GM19023 (cell line): ENCODE results near the gene LMNTD2.

ENCODE experiments used
- ATAC-seq: cut with Tn5 transposase; IDR thresholded peaks from one replicate; pipeline ENCODE4 v1.9.1; 2021; ENCODE audit warnings: mild to moderate bottlenecking, moderate library complexity; ENCODE audit not compliant: unreplicated experiment

The LMNTD2 gene

DNA sequence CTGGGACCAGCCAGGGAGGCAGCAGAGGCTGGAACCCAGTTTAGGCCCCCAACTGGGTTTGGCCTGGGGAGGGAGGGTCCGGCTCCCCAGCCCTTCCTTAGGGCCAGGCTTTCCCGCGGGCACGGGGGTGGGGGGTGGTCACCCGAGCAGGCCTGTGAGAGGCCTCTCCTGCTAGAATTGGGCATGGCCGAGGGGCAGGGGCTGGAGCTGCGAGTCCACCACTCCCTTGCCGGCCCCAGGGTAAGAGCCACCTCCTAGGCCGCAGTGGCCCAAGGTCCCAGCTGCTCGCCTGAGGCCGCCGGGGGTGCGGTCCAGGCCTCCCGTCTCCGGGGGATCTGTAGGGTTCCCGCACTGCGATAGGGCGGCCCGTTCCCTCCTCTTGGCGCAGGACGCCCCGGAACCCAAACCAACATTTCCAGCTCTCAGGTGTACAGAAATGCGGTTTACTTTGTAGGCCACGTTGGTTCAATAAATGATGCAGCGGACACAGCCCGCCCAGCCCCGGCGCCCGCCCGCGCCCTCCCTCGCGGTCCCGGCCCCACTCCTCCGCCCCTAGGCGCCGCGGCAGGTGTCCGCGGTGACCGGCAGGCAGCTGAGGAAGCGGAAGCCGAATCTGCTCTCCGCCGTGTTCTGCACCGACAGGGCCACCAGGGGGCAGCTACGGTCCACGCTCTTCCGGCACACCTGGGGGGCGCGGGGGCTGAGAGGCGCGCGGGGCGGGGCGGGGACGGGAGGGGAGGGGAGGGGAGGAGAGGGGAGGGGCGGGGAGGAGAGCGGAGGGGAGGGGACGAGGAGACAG, 5.9 kb downstream of the LMNTD2 start:
- ATAC-seq = peak; percentile 67

DNA sequence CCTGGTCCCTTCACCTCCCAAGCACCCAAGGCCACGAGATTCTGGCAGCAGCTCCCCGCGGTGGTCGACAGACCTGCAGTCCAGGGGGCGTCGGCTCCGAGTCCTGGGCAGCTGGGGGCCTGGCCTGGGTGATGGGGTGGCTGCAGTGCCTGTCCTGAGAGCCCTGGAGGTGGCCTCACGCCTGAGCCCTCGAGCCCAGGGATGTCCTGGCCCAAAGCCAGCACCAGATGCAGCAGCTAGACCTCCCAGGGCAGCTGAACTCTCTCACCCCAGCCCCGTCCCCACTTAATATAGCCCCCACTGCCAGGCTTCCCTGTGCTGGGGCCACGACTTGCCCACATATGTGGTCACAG, 6.6 kb downstream of the LMNTD2 start:
- ATAC-seq = no peak

DNA sequence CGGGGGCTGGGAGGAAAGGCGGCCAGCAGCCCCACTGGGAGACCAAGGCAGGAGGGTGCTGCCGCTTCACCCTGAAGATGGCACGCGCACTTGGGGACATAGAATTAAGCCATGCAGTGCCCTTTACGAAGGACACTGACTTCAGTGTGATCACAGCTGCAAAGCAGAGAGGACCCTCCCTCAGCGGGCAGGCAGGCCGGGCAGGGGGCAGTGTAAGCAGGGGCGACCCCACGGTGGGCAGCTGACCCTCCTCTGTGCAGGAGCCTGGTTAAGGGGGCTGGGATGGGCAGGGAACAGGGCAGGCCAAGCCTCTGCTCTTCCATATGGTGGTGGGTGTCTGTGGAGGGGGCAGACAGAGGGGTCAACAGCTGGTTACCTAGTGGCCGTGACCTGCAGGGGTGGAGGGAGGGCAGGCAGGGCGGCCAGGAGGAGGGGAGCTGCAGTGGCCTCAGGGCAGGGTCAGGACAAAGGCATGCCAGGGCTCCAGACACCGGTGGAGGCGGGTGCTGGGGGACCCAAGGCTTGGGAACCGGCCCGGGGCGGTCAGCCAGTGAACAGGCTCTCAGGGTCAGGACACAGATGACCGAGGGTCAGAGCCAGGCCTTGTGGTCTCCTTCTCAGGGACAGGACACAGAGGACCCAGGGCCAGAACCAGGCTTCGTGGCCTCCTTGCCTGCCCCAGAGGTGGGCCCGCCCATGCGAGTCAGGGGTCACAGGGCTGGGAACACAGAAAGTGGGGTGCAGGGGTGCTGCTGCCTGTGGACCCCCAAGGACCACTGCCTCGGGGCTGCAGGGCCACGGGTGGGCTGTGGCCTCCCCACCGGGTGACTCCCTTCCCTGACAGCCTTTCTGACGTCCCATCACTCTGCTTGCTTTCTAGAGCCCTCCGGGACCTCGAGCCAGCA, 7.2 kb downstream of the LMNTD2 start:
- ATAC-seq = no peak

DNA sequence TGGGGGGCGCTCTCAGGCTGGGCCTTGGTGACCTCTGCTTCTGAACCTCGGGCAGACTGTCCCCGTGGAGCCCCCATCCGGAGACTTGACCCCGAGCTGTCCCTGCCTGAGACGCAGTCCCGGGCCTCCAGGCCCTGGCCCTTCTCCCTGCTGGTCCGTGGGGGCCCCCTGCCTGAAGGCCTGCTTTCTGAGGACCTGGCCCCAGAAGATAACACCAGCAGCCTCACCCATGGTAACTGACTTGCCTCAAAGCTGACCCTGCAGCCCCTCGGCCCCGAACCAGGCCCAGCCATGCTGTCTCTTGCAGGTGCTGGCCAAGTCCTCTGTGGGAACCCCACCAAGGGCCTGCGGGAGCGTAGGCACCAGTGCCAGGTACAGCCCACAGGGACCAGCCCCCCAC, 8.9 kb downstream of the LMNTD2 start:
- no peak for ATAC-seq

DNA sequence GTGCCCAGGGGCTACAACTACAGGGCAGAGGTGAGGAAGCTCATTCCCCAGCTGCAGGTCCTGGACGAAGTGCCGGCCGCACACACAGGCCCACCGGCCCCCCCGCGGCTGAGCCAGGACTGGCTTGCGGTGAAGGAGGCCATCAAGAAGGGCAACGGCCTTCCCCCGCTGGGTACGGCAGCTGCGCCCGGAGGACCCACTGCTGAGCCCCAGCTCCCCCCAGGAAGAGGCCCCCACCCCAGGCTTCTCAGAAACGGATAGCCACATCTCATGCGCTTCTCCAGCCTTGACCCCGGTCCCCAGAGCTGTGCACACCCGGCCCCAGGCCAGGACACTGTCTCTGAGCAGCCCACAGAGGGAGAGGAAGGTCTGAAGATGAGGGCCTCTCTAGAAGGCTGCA, 9.4 kb downstream of the LMNTD2 start:
- no peak for ATAC-seq

DNA sequence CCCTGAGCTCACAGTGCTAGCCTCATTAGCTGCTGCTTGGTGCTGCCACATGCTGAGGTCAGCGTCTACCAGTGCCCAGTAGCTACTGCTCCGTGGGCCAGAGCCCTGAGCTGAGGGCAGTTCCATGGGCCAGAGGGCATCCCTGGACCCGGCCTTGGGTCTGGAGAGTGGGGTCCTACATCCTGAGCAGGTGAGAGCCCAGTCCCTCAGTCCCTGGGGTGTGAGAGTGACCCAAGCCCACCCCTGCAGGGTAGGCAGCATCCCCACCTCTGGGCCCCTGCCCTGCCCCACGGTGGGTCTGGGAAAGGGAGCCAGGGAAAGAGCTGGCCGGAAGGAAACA, 9.8 kb downstream of the LMNTD2 start:
- no peak for ATAC-seq

DNA sequence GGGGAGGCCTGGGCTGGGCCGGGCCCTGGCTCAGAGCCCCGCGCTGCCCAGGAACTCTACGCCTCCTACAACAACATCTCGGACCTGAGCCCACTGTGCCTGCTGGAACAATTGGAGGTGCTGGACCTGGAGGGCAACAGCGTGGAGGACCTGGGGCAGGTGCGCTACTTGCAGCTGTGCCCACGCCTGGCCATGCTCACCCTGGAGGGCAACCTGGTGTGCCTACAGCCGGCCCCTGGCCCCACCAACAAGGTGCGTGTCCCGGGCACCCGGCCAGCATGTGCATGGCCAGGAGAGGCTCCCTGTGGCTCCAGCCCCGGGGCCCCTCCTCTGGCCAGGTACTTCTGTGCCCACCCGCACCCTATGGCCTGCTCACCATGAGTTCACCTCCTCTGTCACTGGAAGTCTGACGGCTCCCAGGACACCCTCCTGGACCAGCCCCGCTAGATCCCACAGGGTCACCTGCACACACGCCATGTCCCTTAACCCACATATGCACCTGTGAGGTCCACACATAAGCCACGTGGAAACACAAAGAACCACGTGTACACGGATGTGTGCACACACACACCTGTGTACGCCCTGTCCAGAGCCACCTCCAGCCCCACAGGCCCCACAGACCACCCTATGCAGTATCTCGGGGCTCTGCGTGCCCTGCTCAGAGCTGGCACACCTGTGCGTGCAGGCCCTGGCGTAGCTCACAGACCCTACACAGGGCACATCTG, 10.4 kb downstream of the LMNTD2 start:
- no peak for ATAC-seq

DNA sequence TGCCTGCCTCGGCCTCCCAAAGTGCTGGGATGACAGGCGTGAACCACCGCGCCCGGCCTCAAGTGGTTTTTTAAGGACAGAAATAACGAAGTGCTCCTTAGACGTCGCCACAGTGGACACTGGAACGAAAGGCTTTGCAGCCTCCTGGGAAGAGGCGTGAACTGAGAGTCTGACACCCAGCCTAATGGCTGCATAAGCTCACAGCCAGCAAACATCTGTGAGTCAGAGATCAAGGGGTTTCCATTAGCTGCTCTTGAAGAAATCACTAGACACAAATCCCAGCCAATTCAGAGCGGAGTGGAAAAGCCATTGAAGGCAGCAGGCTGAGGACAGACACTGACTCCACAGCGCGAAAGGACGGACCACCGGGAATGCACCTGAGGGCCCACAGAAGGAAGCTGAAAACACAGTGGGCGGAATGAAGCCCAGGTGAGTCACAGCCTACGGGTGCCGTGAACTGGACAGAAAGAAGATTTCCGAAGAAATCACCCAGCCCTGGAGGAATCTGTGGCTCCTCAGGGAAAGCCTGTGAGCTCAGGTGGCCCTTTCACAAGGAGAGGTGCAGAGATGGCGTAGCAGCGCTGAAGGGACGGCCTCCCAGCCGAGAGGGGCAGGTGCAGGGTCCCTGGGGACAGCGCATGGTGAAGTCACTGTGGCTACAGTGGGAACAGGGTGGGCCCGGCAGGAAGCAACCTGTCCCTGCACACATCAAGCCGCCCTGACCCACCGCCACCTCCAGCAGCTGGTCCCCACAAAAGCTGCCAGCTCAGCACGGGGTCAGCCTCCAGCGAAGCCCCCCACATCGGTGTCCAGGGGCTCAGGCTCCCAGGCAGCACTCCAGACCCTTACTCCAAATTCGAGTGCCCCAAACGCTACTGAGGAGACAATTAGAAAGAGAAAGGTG, 11.6 kb downstream of the LMNTD2 start:
- ATAC-seq = no peak

DNA sequence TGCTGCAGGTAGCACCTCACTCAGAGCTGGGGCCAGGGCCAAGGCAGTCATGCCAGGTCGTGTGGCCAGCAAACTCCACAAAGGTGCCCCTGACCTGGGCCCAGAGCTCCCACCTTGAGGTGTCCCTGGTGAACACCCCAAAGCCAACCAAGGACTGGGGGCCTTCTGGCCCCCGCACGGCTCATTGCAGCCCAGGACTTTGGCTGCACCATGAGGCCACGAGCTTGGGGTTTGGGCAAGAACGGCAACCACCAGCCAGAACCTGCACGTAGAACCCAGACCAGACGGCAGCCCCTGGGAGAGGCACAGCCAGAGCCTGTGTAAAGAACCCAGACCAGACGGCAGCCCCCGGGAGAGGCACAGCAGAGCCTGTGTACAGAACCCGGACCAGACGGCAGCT, 15.4 kb downstream of the LMNTD2 start:
- ATAC-seq = no peak

DNA sequence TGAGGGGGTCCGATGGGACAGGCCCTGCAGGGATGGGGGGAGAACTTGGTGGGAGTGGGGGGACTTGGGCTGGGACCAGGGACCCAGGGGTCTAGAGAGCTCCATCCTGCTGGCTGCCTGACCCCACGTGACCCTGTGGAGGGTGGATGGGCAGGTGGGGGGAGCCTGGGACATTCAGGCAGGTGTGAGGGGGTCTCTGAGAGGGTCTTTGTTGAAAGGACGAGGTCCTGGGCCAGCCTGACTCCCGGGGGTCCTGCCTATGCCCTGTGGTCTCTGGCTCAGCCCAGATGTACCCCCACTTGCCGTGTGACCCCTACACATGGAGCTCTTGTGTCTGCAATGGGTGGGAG, 15.7 kb downstream of the LMNTD2 start:
- no peak for ATAC-seq

DNA sequence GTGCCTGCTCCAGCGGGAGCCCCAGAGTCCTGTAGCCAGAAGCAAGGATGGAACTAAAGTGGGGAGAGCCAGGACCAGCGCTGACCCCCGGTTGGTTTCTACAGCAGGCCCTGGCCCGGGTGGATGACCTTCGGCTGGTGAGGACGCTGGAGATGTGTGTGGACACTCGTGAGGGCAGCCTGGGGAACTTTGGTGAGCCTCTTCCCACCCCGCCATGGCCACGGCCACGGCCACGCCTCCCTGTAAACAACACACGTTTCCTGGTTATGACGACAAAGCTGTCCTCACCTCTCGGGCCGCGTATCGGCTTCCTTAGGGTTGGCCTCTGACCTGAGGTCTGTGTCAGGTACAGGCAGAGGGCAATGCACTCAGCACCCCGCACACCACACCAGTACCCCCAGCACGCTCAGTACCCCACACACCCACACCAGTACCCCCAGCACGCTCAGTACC, 19.1 kb downstream of the LMNTD2 start:
- ATAC-seq = no peak

DNA sequence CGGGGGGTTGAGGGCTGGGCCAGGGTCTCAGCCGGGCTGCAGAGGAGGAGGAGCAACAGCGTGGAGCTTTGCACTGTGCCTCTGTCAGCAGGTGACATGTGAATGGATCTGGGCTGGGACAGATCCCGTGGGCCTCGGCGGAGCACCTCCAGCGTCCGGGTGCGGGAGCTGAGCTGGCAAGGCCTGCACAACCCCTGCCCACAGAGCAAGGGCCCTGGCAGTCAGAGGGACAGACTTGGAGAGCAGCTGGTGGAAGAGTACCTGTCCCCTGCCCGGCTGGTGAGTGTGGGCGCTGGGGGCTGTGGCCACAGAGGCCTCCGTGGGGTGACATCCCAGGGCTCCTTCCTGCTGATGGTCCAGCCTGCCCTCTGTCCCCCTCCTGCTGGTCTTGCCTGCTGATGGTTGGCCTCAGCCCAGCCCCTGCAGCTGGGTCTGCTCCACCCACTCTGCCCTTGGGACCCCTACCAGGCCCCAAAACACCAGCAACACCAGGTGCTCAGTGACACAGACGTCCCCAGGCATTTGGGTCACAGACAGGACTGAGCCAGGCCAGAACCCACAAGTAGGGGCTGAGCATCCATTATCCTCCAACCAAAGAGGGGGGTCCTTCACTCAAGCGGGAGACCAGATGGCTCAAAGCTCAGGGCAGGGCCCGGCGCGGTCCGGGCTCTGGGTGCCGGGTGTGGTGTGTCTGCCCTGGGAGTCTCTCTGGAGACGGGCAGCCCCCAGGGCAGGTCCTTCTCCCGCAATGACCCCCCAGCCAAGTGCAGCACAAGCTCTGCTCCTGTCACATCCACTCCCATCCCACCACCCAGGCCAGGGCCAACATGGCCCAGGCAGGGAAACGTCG, 19.7 kb downstream of the LMNTD2 start:
- no peak for ATAC-seq

DNA sequence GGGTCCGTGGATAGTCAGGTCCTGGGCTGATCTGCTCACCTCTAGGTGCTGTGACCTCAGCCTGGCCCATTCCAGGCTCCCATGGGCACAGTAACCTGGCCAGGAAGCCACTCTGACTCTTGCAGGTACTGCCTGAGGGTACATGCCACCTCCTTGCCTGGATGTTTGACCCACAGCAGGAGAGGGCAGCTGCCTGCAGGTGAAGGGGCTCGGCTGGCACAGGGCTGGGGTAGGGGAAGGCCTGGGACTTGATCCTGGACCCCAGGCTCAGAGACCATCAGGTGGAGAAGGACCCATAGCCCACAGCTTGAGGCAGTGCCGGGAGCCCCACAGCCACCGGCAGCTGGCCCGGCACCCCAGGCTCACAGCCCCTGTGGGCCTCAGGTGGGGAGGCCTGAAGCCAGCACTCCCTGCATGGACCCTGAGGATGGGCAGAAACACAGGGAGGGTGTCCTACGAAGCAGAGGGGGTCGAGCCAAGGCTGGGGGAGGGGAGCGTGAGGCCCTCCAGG, 20.5 kb downstream of the LMNTD2 start:
- no peak for ATAC-seq

DNA sequence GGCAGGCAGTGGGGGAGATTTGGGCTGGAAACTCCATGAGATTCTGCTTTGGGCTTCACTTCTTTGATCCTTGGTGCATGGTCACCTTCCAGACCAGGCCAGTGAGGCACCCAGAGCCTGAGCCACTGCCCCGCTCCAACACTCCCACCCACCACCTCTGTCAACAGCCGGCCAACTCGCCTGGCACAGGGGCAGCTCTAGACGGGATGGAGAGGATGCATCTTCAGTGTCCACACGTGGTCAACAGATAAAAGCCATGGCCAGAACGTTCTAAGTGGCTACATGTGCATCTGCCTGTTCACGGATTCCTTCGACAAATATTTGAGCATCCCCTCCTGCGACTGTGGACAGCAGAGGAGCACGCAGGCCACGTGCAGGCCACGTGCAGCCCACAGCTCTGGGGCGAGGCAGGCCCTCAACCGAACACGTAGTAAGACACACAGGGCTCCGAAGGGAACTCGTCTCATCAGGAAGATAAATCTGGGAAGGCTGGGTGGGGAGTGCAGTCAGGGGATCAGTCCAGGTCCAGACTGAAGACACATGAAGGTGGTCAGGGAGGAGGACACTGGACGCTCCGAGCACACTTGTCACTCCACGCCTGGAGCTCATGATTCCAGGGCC, 22.0 kb downstream of the LMNTD2 start:
- ATAC-seq = no peak

DNA sequence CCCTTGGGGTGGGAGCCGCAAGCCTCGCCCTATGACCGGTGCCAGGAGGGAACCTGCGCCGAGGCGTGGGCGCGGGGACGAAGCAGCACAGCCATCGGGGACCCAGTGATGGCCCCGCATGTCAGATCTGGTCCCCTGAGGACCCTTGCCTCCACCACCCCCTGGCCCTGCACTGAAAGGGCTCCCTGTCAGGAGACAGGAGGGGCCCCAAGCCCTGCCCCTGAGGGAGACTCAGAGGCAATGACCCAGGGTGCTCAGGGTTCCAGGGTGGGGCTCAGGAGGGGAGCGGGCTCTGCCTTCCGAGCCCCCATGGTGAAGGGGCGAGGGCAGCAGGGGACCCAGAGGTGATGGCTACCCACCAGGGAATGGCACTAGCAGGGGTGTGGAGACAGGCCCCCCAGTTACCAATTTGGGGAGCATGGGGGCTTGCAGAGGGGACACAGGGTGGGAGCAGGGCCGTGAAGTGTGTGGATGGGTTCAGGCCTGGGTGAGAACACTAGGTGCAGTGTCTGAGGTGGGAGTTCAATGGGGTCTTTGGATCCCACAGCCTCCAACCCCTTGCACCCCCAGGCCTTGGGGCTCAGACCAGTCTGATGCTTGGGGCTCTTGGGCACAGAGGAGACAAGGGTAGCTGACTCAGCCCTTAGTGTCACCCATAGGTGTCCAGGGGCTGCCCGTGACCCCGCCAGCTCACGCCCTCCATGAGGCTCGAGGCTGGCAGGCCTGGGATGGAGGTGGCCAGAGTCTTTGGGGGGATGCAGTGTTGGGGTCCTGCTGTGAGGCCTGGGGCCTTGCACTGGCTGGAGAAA, 22.7 kb downstream of the LMNTD2 start:
- ATAC-seq = no peak

DNA sequence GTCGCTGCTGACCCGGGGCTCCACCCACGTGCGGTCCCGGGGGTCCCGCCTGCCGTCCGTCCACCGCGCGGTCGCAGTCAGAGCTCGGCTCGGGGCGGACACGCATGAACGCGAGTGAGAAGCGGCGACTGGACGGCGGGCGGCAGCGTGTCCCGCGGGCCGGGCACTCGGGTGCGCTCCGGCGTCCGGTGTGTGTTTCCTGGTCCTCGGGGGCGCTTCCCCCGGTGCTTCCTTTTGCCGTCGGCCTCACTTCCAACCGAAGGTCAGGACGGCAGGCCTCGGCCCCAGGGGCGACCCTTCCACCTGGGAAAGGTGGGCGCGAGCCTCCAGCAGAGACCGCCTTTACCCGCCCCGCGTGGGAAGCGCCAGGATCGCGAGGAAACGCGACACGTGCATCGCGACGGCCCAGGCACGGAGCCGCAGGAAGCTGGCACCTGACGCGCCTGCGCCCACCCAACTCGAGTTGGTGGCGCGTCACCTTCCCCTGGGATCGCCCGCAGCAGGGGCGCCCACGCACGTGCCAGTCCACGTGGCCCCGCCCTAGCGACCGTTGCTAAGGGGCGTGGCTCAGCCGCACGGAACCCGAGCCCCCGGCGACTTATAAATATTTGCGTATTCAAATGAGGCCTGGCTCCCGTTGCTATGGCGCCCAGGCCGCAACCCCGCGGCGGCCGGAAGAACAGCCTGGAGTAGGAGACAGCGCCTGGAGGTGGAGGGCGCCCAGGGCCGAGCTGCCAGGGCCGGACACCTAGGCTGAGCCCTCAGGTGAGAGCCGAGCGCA, 23.5 kb downstream of the LMNTD2 start, which contains the start of gene LRRC56:
LRRC56 (plus strand) TSS at position 687 of the 781 bp plus-strand sequence. CDS start 3,158 bp downstream, outside the sequence.
- peak; percentile 40 for ATAC-seq
